HEK293T (cell line): ENCODE measurements around the gene JMJD8.
A peak's percentile ranks its signal among the peaks of the same experiment; 100 is the strongest.

Experiments used
- CTCF ChIA-PET: fragments of 350-600 bp; formaldehyde crosslinking; extraction: SDS; loops from one replicate; lab custom pipeline; 2021; ENCODE audit warnings: antibody characterized with exemption, inconsistent platforms; lab: Yijun Ruan, JAX
- POLR2A ChIA-PET: fragments of 350-600 bp; formaldehyde crosslinking; extraction: SDS; loops from one replicate; lab custom pipeline; 2020; ENCODE audit warnings: antibody characterized with exemption, inconsistent platforms; lab: Yijun Ruan, JAX
- DNase-seq: peaks from one replicate; pipeline ENCODE4 v3.0.0; 2012; ENCODE audit warnings: mixed read lengths; ENCODE audit errors: extremely low spot score
- ARNT ChIP-seq: fragments of 450-650 bp; IDR thresholded peaks from 2 replicates; pipeline ENCODE4 v1.6.1; 2017; ENCODE audit warnings: mild to moderate bottlenecking
- BHLHE40 ChIP-seq: fragments of 450-650 bp; IDR thresholded peaks from 2 replicates; pipeline ENCODE4 v1.6.1; 2016; ENCODE audit warnings: mild to moderate bottlenecking, moderate library complexity, borderline replicate concordance
- CTBP1 ChIP-seq: fragments of 450-650 bp; IDR thresholded peaks from 2 replicates; pipeline ENCODE4 v1.6.1; 2016; ENCODE audit warnings: borderline replicate concordance
- ELF4 ChIP-seq: fragments of 450-650 bp; IDR thresholded peaks from 2 replicates; pipeline ENCODE4 v1.6.1; 2017; ENCODE audit warnings: antibody characterized with exemption
- FOXA1 ChIP-seq: fragments of 450-650 bp; IDR thresholded peaks from 2 replicates; pipeline ENCODE4 v1.6.1; 2016; ENCODE audit warnings: mild to moderate bottlenecking
- FOXK2 ChIP-seq: fragments of 450-650 bp; IDR thresholded peaks from 2 replicates; pipeline ENCODE4 v1.6.1; 2016; ENCODE audit warnings: mild to moderate bottlenecking
- FOXM1 ChIP-seq: fragments of 450-650 bp; IDR thresholded peaks from 2 replicates; pipeline ENCODE4 v1.6.1; 2017; ENCODE audit warnings: mild to moderate bottlenecking, borderline replicate concordance
- HDGF ChIP-seq: fragments of 450-650 bp; IDR thresholded peaks from 2 replicates; pipeline ENCODE4 v1.6.1; 2017; ENCODE audit warnings: antibody characterized with exemption, borderline replicate concordance
- L3MBTL2 ChIP-seq: fragments of 450-650 bp; conservative IDR thresholded peaks from 2 replicates; pipeline ENCODE4 v1.6.1; 2016; ENCODE audit warnings: mild to moderate bottlenecking
- LEF1 ChIP-seq: fragments of 450-650 bp; IDR thresholded peaks from 2 replicates; pipeline ENCODE4 v1.6.1; 2017; ENCODE audit warnings: mild to moderate bottlenecking, borderline replicate concordance
- NFRKB ChIP-seq: fragments of 450-650 bp; IDR thresholded peaks from 2 replicates; pipeline ENCODE4 v1.6.1; 2016; ENCODE audit warnings: mild to moderate bottlenecking, moderate library complexity
- PKNOX1 ChIP-seq: fragments of 450-650 bp; IDR thresholded peaks from 2 replicates; pipeline ENCODE4 v1.6.1; 2016
- SP1 ChIP-seq: fragments of 450-650 bp; IDR thresholded peaks from 2 replicates; pipeline ENCODE4 v1.6.1; 2017
- SUZ12 ChIP-seq: fragments of 450-650 bp; IDR thresholded peaks from 2 replicates; pipeline ENCODE4 v1.6.1; 2016; ENCODE audit warnings: mild to moderate bottlenecking
- TARDBP ChIP-seq: fragments of 450-650 bp; IDR thresholded peaks from 2 replicates; pipeline ENCODE4 v1.6.1; 2016
- ZNF384 ChIP-seq: fragments of 450-650 bp; IDR thresholded peaks from 2 replicates; pipeline ENCODE4 v1.6.1; 2016

The JMJD8 gene

GRCh38 chr16:730666-731509 is 46.8 kb upstream of the JMJD8 start:
- TF ChIP-seq SP1 (no peak), PKNOX1 (no peak), FOXM1 (no peak), FOXA1 (no peak), SUZ12 (no peak)
- CTCF ChIA-PET = no interaction called here
- POLR2A ChIA-PET = interaction anchor here (0.9 to 4.8 kb wide), 5 partner anchors 9 to 54 kb away, joined by 3 to 47 read pairs (median 3); partner anchors contain the start of genes ANTKMT and CIAO3
- no peak for DNase-seq

- ChIA-PET CTCF (interaction anchor here (0.7 to 1.0 kb wide), 2 partner anchors 55 to 571 kb away, joined by 3 to 4 read pairs; no protein-coding TSS in a partner anchor), POLR2A (interaction anchor here (0.9 to 4.8 kb wide), 5 partner anchors 9 to 59 kb away, joined by 3 to 47 read pairs (median 3); partner anchors contain the start of genes ANTKMT, CHTF18, CIAO3 and RPUSD1)
- TF ChIP-seq PKNOX1 = no peak
- TF ChIP-seq ARNT = no peak
- TF ChIP-seq SUZ12 = no peak
- TF ChIP-seq NFRKB = no peak
- no peak for TF ChIP-seq FOXM1
- TF ChIP-seq ZNF384 = no peak
- no peak for DNase-seq
These were observed 45.9 kb upstream of the JMJD8 start for GRCh38 chr16:729768-730665.

GRCh38 chr16:728890-729744 is 45.0 kb upstream of the JMJD8 start:
- DNase-seq = no peak
- ChIA-PET POLR2A (interaction anchor here (1.0 to 5.0 kb wide), 5 partner anchors 9 to 60 kb away, joined by 3 to 47 read pairs (median 12); partner anchors contain the start of genes ANTKMT, CHTF18, CIAO3 and METRN), CTCF (interaction anchor here (0.7 to 1.0 kb wide), 2 partner anchors 56 to 572 kb away, joined by 3 to 4 read pairs; no protein-coding TSS in a partner anchor)
- TF ChIP-seq HDGF = no peak
- TF ChIP-seq SP1 = no peak
- no peak for TF ChIP-seq TARDBP
- no peak for TF ChIP-seq NFRKB
- no peak for TF ChIP-seq SUZ12
- no peak for TF ChIP-seq L3MBTL2
- no peak for TF ChIP-seq BHLHE40
- TF ChIP-seq PKNOX1 = no peak
- no peak for TF ChIP-seq CTBP1
- no peak for TF ChIP-seq ELF4
- no peak for TF ChIP-seq FOXM1
- TF ChIP-seq FOXK2 = no peak
- no peak for TF ChIP-seq LEF1
- no peak for TF ChIP-seq ZNF384
- no peak for TF ChIP-seq FOXA1
- no peak for TF ChIP-seq ARNT

GRCh38 chr16:728131-728889 is 44.2 kb upstream of the JMJD8 start:
- TF ChIP-seq LEF1 (no peak), PKNOX1 (no peak), ARNT (no peak), HDGF (no peak), TARDBP (no peak), FOXM1 (no peak), L3MBTL2 (no peak; the same call in 1 of the 2 replicates), FOXK2 (no peak), FOXA1 (no peak), SP1 (no peak)
- DNase-seq = peak; percentile 69
- ChIA-PET POLR2A (interaction anchor here (0.7 to 5.0 kb wide), 5 partner anchors 8 to 60 kb away, joined by 3 to 47 read pairs (median 12); partner anchors contain the start of genes ANTKMT, CHTF18, CIAO3 and METRN), CTCF (interaction anchor here (1.0 kb wide), 1 partner anchor 9 kb away, joined by 4 read pairs; no protein-coding TSS in a partner anchor)
